ENCODE measurements around the gene BLOC1S6.

BLOC1S6 gene

DNA sequence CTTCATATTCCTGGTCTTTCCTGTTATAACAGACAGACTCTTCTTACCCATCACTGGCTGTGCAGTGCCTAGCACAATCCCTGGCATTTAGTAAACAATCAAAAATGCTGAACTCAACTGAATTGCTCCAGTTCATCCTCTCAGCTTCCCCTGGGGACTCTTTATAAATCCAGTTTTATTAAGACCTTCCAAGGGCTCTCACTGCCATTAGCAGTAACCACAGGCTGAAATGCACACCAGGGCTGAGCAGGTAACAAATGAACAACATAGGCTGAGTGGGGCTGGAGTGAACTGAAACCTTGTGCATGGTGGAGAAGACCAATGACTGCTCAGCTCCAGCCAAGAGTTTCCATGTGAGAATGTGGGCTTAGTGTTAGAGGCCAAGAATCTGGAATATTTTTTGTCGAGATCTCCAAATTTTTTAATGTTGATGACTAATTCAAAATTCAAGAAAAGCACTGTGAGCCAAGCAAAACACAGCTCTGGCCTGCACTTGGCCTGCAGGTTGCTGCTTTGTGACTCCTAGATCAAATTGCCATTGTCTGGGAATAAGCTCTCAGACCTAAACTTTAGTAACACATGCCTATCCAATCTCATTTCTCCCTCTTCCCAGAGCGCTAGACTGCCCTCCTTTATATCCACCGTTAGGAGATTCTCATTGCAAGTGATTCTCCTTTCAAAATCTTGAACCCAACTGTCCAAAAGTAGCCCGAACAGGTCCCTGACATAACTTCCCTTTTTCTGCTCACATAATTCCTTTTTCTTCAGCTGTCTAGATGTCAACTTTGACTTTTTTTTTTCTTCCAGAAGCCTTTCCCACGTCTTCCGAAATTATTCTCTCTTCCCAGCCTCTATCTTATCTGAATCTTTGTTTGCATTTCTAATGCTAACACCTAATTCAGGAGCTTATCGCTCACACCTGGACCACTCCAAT, 55.1 kb downstream of the BLOC1S6 start:
- POLR2A ChIA-PET = no interaction called here

DNA sequence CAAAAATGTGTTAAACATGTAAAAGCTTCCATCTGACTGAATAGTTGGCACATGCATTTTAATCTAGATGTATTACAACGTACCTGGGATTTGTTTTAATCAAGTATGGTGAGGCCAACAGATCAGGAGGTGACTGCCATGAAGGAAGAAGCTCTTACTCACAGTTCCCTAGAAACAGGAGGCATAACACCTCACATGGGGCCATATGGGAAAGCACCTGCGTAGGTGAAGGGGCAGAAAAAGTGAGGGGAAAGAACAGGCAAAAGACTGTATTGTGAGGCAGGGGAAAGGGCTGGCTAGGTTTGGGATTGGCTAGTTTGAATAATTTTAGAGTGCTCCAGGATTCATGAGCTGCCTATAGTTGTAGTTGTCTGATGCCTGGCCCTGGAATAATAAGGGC, 57.3 kb downstream of the BLOC1S6 start:
- DNase-seq (ENCODE audit: extremely low spot score) = no peak
- ChIA-PET CTCF (interaction anchor here (1.1 to 8.3 kb wide), 5 partner anchors 10 to 214 kb away, joined by 3 to 33 read pairs (median 3); partner anchors contain the start of gene SQOR), POLR2A (no interaction called here)
- TF ChIP-seq, protein P1, sequence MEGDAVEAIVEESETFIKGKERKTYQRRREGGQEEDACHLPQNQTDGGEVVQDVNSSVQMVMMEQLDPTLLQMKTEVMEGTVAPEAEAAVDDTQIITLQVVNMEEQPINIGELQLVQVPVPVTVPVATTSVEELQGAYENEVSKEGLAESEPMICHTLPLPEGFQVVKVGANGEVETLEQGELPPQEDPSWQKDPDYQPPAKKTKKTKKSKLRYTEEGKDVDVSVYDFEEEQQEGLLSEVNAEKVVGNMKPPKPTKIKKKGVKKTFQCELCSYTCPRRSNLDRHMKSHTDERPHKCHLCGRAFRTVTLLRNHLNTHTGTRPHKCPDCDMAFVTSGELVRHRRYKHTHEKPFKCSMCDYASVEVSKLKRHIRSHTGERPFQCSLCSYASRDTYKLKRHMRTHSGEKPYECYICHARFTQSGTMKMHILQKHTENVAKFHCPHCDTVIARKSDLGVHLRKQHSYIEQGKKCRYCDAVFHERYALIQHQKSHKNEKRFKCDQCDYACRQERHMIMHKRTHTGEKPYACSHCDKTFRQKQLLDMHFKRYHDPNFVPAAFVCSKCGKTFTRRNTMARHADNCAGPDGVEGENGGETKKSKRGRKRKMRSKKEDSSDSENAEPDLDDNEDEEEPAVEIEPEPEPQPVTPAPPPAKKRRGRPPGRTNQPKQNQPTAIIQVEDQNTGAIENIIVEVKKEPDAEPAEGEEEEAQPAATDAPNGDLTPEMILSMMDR (IDR thresholded peaks at IDR 0.05; ENCODE audit: control extremely low read depth, extremely low read depth, low read depth, missing control alignments) = no peak

More for the DNA sequence above, 55.1 kb downstream of the BLOC1S6 start:
- DNase-seq (ENCODE audit: extremely low spot score) = no peak
- CTCF ChIA-PET = interaction anchor here (1.2 to 8.3 kb wide), 7 partner anchors 8 to 475 kb away, joined by 3 to 33 read pairs (median 6); partner anchors contain the start of gene SQOR
- TF ChIP-seq, protein P1 (IDR thresholded peaks at IDR 0.05; ENCODE audit: control extremely low read depth, extremely low read depth, low read depth, missing control alignments) = no peak

DNA sequence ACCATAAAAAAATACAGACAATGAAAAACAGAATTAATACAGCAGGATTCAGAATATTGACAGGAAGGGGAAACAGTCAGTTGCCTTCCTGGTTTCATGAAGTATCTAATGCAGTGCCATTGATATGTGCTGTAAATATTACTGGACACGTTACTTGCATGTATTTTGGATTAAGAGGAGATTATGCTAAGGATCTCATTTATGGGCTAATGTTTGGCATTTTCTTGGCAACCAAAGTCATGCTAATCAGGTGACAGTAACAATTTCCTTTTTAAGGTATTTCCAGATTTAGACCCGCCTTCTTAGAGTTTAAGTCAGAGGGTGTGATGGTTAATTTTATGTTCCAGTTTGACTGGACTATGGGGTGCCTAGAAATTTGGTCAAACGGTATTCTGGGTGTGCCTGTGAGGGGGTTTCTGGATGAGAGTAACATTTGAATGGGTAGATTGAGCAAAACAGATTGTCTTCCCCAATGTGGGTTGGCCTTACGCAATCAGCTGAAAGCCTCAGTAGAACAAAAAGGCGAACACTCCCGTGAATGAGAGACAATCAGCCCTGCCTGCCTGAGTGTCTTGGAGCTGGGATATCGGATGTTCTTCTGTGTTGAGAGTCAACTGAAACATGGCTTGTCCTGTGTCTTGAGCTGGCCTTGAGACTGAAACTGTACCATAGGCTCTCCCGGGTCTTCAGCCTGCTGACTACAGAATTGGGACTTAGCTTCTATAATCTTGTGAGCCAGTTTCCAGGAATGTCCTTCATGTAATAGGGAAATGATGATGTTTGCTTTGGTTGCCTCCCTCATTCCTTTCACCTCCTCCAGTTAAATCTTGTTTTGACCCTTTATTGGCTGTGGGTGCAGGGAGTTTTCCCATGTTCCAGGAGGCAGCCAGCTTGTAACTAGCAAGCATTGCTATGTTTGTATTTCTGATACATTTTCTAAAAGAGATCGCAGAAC, 58.1 kb downstream of the BLOC1S6 start:
- POLR2A ChIA-PET = no interaction called here
- TF ChIP-seq, protein P1 (IDR thresholded peaks at IDR 0.05; ENCODE audit: control extremely low read depth, extremely low read depth, low read depth, missing control alignments) = no peak
- CTCF ChIA-PET = interaction anchor here (1.2 to 8.3 kb wide), 4 partner anchors 11 to 214 kb away, joined by 3 to 33 read pairs (median 7); partner anchors contain the start of gene SQOR
- no peak for DNase-seq (ENCODE audit: extremely low spot score)

DNA sequence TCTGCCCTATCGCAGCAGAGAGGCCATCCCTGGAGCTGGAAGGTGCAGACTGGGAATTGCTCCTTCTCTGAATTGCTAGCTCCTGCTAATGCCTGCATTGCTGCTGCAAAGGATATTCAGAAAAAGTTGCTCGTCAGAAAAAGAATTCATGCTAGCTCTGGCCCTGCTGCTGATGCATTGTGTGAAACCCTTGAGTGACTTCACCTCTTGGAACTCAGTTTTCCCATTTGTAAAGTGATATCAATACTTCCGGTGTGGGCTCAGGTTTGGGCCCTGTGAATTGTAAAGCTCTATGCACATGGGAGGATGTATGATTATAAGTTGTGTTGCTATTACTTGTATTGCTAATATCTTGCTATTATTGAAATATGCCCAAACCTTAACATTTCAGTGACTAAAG, 59.0 kb downstream of the BLOC1S6 start:
- ChIA-PET POLR2A (no interaction called here), CTCF (interaction anchor here (8.3 kb wide), 1 partner anchor 14 kb away, joined by 33 read pairs; no protein-coding TSS in a partner anchor)
- DNase-seq (ENCODE audit: extremely low spot score) = no peak
- TF ChIP-seq, protein P1 (IDR thresholded peaks at IDR 0.05; ENCODE audit: control extremely low read depth, extremely low read depth, low read depth, missing control alignments) = no peak

DNA sequence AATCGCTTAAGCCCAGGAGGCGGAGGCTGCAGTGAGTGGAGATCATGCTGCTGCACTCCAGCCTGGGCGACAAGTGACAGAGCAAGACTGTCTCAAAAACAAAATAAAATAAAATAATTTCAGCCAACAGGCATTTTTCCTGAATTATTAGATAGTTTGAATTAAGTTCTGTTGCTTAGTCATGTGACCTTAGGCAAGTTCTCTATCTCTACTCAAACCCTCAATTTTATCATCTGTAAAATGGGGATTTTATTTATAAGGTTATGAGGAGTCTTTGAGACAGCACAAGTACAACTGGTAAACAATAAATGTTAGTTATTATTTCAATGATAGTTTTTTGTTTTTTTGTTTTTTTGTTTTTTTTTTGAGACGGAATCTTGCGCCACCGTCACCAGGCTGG, 60.6 kb downstream of the BLOC1S6 start:
- ChIA-PET CTCF (interaction anchor here (1.4 to 8.3 kb wide), 2 partner anchors 10 to 12 kb away, joined by 5 to 33 read pairs; no protein-coding TSS in a partner anchor), POLR2A (no interaction called here)
- no peak for DNase-seq (ENCODE audit: extremely low spot score)
- TF ChIP-seq, protein P1 (IDR thresholded peaks at IDR 0.05; ENCODE audit: control extremely low read depth, extremely low read depth, low read depth, missing control alignments) = no peak

Data from GM10248 (cell line).